ENCODE measurements around the gene IMPA2. TPM values are rescaled to one million over a fixed set of nuclear protein-coding genes. Genes with fewer than 3 reads are reported as not detected.

IMPA2 gene
- 8.8 and 12.8 TPM in 2 replicates for total RNA-seq (2022)
- percentile 39 among the genes with signal in this experiment for Bru-seq, nascent RNA
- BruChase-seq, experiment 1, labeled RNA remaining after a 6-hour chase: percentile 37 among the genes with signal in this experiment
- percentile 41 among the genes with signal in this experiment for BruChase-seq, experiment 2, labeled RNA remaining after a 2-hour chase
- long read RNA-seq, transcript IMPA2-201 (8 exons, 1,534 nt): major isoform, 23 of 27 reads
- long read RNA-seq, partial matches to known transcripts: 1 of 27 reads
- long read RNA-seq, other reads (novel, unspliced or antisense): 3 of 27 reads

DNA sequence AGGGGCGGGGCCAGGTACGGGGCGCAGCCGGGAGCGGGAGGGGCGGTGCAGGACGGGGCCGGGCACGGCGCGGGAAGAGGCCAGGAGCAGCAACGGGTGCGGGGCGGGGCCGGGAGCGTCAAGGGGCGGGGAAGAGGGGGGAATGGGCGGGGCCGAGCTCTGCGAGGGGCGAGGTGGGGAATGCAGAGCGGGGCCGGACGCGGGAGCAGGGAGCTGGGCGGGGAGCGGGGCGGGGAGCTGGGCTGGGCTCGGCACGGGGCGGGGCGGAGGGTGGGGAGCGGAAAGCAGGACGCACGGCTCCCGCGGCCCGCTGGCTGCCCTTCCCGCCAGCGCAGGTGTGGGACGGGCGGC lies at the start of gene IMPA2:
Gene IMPA2 (plus strand): TSS at position 316 of the 351 bp plus-strand sequence. CDS start 163 bp downstream, outside the sequence.
- intact Hi-C loops (cut with micrococcal nuclease): loop anchor here (1.0 to 5.0 kb wide), 3 partner anchors 13 to 129 kb away; partner anchors contain the start of gene CHMP1B
- peak within 1 kb of the TSS; percentile 75 for H3K4me3 Mint-ChIP-seq (ENCODE audit: unreplicated experiment)
- POLR2A ChIA-PET: interaction anchor here (0.8 to 4.7 kb wide), 24 partner anchors 12 to 396 kb away, joined by 3 to 97 read pairs (median 10); partner anchors contain the start of genes AFG3L2 and MPPE1

DNA sequence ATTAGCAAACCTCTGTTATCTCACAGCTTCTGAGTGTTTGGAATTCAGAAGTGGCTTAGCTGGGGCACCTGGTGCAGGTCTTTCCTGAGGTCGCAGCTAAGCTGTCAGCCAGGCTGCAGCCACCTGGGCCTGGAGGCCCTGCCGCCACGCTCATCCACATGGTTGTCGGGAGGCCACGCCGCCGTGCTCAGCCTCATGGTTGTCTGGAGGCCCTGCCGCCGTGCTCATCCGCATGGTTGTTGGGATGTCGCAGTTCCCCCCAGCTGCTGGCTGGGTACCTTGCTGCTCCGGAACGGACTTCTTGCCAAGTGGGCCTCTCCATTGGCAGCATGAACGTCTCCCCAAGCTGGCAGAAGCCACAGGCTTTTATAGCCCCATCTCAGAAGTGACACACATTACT lies 48.9 kb upstream of the IMPA2 start:
- H3K4me3 Mint-ChIP-seq (ENCODE audit: unreplicated experiment): no peak overlapping the region
- H3K36me3 Mint-ChIP-seq (ENCODE audit: insufficient read depth, unreplicated experiment): no peaks in the 10 kb centered on the region
- no TSS peak for BruUV-seq (replicated peaks)
- H3K9me3 Mint-ChIP-seq (ENCODE audit: unreplicated experiment): no peaks in the 10 kb centered on the region
- ChIA-PET CTCF (interaction anchor here (2.1 to 3.6 kb wide), 2 partner anchors 63 to 107 kb away, joined by 13 to 28 read pairs; no protein-coding TSS in a partner anchor), POLR2A (interaction anchor here (1.1 kb wide), 1 partner anchor 9 kb away, joined by 3 read pairs; no protein-coding TSS in a partner anchor)
- H3K4me1 Mint-ChIP-seq (ENCODE audit: insufficient read depth, unreplicated experiment): no peaks in the 10 kb centered on the region
- no peak overlapping the region for H3K27ac Mint-ChIP-seq (ENCODE audit: low read depth, unreplicated experiment)
- intact Hi-C loops (cut with micrococcal nuclease): no loop called here
- no peak for DNase-seq (ENCODE audit: unreplicated experiment)
- TF ChIP-seq, protein P1, sequence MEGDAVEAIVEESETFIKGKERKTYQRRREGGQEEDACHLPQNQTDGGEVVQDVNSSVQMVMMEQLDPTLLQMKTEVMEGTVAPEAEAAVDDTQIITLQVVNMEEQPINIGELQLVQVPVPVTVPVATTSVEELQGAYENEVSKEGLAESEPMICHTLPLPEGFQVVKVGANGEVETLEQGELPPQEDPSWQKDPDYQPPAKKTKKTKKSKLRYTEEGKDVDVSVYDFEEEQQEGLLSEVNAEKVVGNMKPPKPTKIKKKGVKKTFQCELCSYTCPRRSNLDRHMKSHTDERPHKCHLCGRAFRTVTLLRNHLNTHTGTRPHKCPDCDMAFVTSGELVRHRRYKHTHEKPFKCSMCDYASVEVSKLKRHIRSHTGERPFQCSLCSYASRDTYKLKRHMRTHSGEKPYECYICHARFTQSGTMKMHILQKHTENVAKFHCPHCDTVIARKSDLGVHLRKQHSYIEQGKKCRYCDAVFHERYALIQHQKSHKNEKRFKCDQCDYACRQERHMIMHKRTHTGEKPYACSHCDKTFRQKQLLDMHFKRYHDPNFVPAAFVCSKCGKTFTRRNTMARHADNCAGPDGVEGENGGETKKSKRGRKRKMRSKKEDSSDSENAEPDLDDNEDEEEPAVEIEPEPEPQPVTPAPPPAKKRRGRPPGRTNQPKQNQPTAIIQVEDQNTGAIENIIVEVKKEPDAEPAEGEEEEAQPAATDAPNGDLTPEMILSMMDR (IDR thresholded peaks at IDR 0.05; ENCODE audit: unreplicated experiment): no peak
- H3K27me3 Mint-ChIP-seq (ENCODE audit: insufficient read depth, unreplicated experiment): no peaks in the 10 kb centered on the region

More for the DNA sequence above, at the start of gene IMPA2:
- no TSS peak for BruUV-seq (replicated peaks)
- Mint-ChIP-seq H3K4me1 (ENCODE audit: insufficient read depth, unreplicated experiment) (peaks cover 10% of the 10 kb centered on the region), H3K36me3 (ENCODE audit: insufficient read depth, unreplicated experiment) (no peaks in the 10 kb centered on the region), H3K9me3 (ENCODE audit: unreplicated experiment) (no peaks in the 10 kb centered on the region), H3K27me3 (ENCODE audit: insufficient read depth, unreplicated experiment) (no peaks in the 10 kb centered on the region), H3K27ac (ENCODE audit: low read depth, unreplicated experiment) (peak within 1 kb of the TSS; percentile 94)
- no peak for DNase-seq (ENCODE audit: unreplicated experiment)
- TF ChIP-seq, protein P1 (IDR thresholded peaks at IDR 0.05; ENCODE audit: unreplicated experiment): no peak
- CTCF ChIA-PET: interaction anchor here (0.5 to 4.9 kb wide), 6 partner anchors 15 to 328 kb away, joined by 3 to 36 read pairs (median 4); no protein-coding TSS in a partner anchor

DNA sequence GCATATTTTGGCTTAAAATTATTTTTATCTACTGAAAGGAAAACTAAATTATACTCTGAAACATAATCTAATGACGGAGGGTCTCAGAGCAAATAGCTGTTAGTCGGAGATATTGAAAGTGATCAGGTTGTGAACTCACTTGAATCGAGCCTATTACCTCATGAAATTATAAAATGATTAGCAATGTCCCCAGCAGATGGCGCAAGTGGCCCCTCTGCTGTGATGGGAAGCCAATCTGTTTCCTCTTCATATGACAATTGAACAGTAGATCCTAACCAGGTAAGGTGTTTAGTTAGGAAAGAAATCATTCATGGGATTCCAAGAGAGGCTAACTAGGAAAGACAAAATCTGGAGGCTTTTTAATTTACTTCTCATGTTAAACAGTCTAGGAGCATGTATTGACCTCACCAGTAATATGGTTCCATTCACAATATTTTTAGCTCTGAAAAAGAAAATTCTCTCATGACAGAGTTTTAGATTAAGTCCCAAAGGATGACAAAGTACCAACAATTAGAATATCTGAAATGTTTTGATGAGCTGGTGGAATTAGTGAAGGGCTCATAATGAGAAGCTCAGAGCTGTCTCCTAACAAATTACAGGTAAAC lies 43.3 kb upstream of the IMPA2 start:
- H3K27me3 Mint-ChIP-seq (ENCODE audit: insufficient read depth, unreplicated experiment): no peaks in the 10 kb centered on the region
- H3K27ac Mint-ChIP-seq (ENCODE audit: low read depth, unreplicated experiment): no peak overlapping the region
- DNase-seq (ENCODE audit: unreplicated experiment): peak; percentile 80
- intact Hi-C loops (cut with micrococcal nuclease): loop anchor here (1.0 kb wide), 2 partner anchors 57 to 101 kb away; no protein-coding TSS in a partner anchor
- H3K9me3 Mint-ChIP-seq (ENCODE audit: unreplicated experiment): no peaks in the 10 kb centered on the region
- no peak overlapping the region for H3K4me3 Mint-ChIP-seq (ENCODE audit: unreplicated experiment)
- no TSS peak for BruUV-seq (replicated peaks)
- ChIA-PET CTCF (interaction anchor here (0.6 to 20.4 kb wide), 42 partner anchors 8 to 424 kb away, joined by 3 to 458 read pairs (median 5); partner anchors contain the start of gene IMPA2), POLR2A (interaction anchor here (1.0 to 3.6 kb wide), 9 partner anchors 9 to 101 kb away, joined by 3 to 54 read pairs (median 7); partner anchors contain the start of genes IMPA2 and MPPE1)
- peaks cover 13% of the 10 kb centered on the region for H3K4me1 Mint-ChIP-seq (ENCODE audit: insufficient read depth, unreplicated experiment)
- TF ChIP-seq, protein P1 (IDR thresholded peaks at IDR 0.05; ENCODE audit: unreplicated experiment): peak; percentile 73
- no peaks in the 10 kb centered on the region for H3K36me3 Mint-ChIP-seq (ENCODE audit: insufficient read depth, unreplicated experiment)

DNA sequence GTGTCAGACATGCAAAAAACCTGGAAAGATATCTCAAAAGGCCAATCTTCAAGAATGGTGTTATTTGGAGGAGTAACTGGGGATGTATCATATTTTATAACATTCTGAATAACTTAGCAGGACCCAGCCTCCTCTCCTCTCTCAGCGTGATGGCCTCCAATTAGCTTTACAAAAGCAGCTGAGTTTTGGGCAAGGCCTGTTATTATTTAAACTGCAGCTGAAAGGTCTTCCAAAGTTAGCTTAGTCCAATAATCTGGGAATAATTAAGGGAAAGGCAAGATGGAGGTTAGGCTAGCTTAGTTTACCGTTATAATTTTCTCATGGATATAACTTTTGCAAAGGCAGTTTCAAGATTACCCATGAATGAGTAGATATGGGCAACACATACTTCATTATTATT lies 40.4 kb upstream of the IMPA2 start:
- Mint-ChIP-seq H3K27me3 (ENCODE audit: insufficient read depth, unreplicated experiment) (no peaks in the 10 kb centered on the region), H3K4me3 (ENCODE audit: unreplicated experiment) (no peak overlapping the region), H3K36me3 (ENCODE audit: insufficient read depth, unreplicated experiment) (no peaks in the 10 kb centered on the region), H3K4me1 (ENCODE audit: insufficient read depth, unreplicated experiment) (peaks cover 14% of the 10 kb centered on the region), H3K9me3 (ENCODE audit: unreplicated experiment) (no peaks in the 10 kb centered on the region), H3K27ac (ENCODE audit: low read depth, unreplicated experiment) (no peak overlapping the region)
- TF ChIP-seq, protein P1 (IDR thresholded peaks at IDR 0.05; ENCODE audit: unreplicated experiment): no peak
- no TSS peak for BruUV-seq (replicated peaks)
- POLR2A ChIA-PET: interaction anchor here (0.9 to 2.2 kb wide), 4 partner anchors 14 to 366 kb away, joined by 3 to 9 read pairs (median 4); no protein-coding TSS in a partner anchor
- no peak for DNase-seq (ENCODE audit: unreplicated experiment)
- intact Hi-C loops (cut with micrococcal nuclease): no loop called here
- CTCF ChIA-PET: interaction anchor here (0.6 to 20.4 kb wide), 5 partner anchors 21 to 320 kb away, joined by 3 to 458 read pairs (median 4); no protein-coding TSS in a partner anchor
